Activated CD4-positive, CD25-positive, alpha-beta regulatory T cell treated with anti-CD3 and anti-CD28 coated beads, Interleukin-2, amount 50 U/mL, for 72 hours (primary cell): ENCODE results near the gene DCDC2C.

Experiments
- DNase-seq: peaks from one replicate; pipeline ENCODE4 v3.0.0; 2021

DCDC2C gene

GRCh38 chr2:3674066-3674845 lies 29.1 kb upstream of the DCDC2C start:
- no peak for DNase-seq

- no peak for DNase-seq
Observed at GRCh38 chr2:3675687-3676086, 27.7 kb upstream of the DCDC2C start.

- no peak for DNase-seq
Observed at GRCh38 chr2:3677436-3677835, 25.9 kb upstream of the DCDC2C start.

- no peak for DNase-seq
Observed at GRCh38 chr2:3678212-3678611, 25.2 kb upstream of the DCDC2C start.

GRCh38 chr2:3679180-3679579 lies 24.2 kb upstream of the DCDC2C start:
- no peak for DNase-seq

GRCh38 chr2:3679616-3680393 lies 23.6 kb upstream of the DCDC2C start:
- DNase-seq: no peak

- DNase-seq: no peak
Observed at GRCh38 chr2:3680548-3681345, 22.6 kb upstream of the DCDC2C start.

GRCh38 chr2:3681625-3682024 lies 21.8 kb upstream of the DCDC2C start:
- no peak for DNase-seq

GRCh38 chr2:3682811-3683210 lies 20.6 kb upstream of the DCDC2C start:
- DNase-seq: no peak

- no peak for DNase-seq
Observed at GRCh38 chr2:3683748-3684454, 19.5 kb upstream of the DCDC2C start.

GRCh38 chr2:3689998-3690748 lies 13.2 kb upstream of the DCDC2C start:
- DNase-seq: no peak

- DNase-seq: no peak
Observed at GRCh38 chr2:3692375-3692774, 11.0 kb upstream of the DCDC2C start.

GRCh38 chr2:3696545-3696944 lies 6.8 kb upstream of the DCDC2C start:
- DNase-seq: no peak

GRCh38 chr2:3701071-3701470 lies 2.3 kb upstream of the DCDC2C start:
- DNase-seq: no peak

GRCh38 chr2:3703757-3704355 lies 481 bp downstream of the DCDC2C start:
- DNase-seq: no peak

- DNase-seq: no peak
Observed at GRCh38 chr2:3704692-3705091, 1.3 kb downstream of the DCDC2C start.

- no peak for DNase-seq
Observed at GRCh38 chr2:3705782-3706181, 2.4 kb downstream of the DCDC2C start.

- DNase-seq: no peak
Observed at GRCh38 chr2:3706892-3707291, 3.5 kb downstream of the DCDC2C start.

- DNase-seq: no peak
Observed at GRCh38 chr2:3708576-3708975, 5.2 kb downstream of the DCDC2C start.

GRCh38 chr2:3709225-3709624 lies 5.8 kb downstream of the DCDC2C start:
- no peak for DNase-seq

GRCh38 chr2:3712424-3712823 lies 9.0 kb downstream of the DCDC2C start:
- no peak for DNase-seq
